Measurements from ENCODE around the gene ZNF385B. TPM values are rescaled to one million over a fixed set of nuclear protein-coding genes. Genes with fewer than 3 reads are reported as not detected.

ZNF385B gene
- total and polyA plus RNA-seq, 10 of the 15 experiments (the other 5 are each of a cell fraction or from before 2014, with no cell fraction given): not detected

DNA sequence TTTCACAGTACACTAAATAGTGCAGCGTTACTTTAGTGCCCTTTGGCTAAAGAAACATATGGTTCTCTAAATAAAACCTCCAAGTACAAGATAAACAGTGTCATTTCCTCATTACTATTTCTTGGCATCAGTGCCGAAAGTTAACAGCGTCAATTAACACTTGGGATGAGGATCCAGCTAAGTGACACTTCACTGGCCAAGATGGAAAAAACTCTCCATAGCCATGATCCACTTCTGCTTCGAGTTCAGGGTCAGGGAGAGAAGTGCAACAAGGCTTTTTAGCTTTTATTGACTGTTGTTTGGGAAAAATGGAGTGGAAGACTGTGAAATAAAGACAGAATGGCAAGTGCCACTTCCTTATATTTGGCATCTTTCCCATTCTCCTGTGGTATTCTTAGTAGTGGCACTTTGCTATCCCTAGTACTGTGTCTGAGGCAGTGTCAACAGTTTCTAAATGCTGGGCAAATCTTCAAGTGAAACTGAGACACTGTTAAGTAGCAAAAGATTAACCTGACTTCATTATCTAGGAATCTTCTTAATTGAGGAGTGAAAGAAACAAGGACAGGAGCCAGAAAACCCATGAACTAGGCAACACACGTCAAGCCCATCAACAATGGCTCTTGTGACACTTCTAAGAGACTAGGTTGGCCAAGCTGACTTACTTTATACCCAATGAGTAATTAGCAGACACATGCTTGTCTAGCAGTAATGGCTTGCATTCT lies 374.2 kb downstream of the ZNF385B start:
- WGBS (ENCODE audit: insufficient coverage, insufficient replicate concordance, low lambda C conversion rate, missing lambda C conversion rate): 31% methylated on average over 5 of the region's 5 CpGs
- no peak for FAIRE-seq
- TF ChIP-seq SPI1 (IDR thresholded peaks at IDR 0.05; ENCODE audit: borderline replicate concordance, insufficient read depth, low read depth, low read length): no peak
- no peak for TF ChIP-seq ZNF384 (IDR thresholded peaks at IDR 0.05; ENCODE audit: borderline replicate concordance, low read depth, low read length)
- TF ChIP-seq, protein P1, sequence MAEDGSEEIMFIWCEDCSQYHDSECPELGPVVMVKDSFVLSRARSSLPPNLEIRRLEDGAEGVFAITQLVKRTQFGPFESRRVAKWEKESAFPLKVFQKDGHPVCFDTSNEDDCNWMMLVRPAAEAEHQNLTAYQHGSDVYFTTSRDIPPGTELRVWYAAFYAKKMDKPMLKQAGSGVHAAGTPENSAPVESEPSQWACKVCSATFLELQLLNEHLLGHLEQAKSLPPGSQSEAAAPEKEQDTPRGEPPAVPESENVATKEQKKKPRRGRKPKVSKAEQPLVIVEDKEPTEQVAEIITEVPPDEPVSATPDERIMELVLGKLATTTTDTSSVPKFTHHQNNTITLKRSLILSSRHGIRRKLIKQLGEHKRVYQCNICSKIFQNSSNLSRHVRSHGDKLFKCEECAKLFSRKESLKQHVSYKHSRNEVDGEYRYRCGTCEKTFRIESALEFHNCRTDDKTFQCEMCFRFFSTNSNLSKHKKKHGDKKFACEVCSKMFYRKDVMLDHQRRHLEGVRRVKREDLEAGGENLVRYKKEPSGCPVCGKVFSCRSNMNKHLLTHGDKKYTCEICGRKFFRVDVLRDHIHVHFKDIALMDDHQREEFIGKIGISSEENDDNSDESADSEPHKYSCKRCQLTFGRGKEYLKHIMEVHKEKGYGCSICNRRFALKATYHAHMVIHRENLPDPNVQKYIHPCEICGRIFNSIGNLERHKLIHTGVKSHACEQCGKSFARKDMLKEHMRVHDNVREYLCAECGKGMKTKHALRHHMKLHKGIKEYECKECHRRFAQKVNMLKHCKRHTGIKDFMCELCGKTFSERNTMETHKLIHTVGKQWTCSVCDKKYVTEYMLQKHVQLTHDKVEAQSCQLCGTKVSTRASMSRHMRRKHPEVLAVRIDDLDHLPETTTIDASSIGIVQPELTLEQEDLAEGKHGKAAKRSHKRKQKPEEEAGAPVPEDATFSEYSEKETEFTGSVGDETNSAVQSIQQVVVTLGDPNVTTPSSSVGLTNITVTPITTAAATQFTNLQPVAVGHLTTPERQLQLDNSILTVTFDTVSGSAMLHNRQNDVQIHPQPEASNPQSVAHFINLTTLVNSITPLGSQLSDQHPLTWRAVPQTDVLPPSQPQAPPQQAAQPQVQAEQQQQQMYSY (CRISPR knock-in tag; IDR thresholded peaks at IDR 0.05): no peak
- no peak for TF ChIP-seq RAD51 (IDR thresholded peaks at IDR 0.05)
- TF ChIP-seq LARP7 (IDR thresholded peaks at IDR 0.05): no peak
- TF ChIP-seq, protein P2, sequence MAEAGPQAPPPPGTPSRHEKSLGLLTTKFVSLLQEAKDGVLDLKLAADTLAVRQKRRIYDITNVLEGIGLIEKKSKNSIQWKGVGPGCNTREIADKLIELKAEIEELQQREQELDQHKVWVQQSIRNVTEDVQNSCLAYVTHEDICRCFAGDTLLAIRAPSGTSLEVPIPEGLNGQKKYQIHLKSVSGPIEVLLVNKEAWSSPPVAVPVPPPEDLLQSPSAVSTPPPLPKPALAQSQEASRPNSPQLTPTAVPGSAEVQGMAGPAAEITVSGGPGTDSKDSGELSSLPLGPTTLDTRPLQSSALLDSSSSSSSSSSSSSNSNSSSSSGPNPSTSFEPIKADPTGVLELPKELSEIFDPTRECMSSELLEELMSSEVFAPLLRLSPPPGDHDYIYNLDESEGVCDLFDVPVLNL (IDR thresholded peaks at IDR 0.05; ENCODE audit: low read depth, low read length): no peak
- TF ChIP-seq, protein P3, sequence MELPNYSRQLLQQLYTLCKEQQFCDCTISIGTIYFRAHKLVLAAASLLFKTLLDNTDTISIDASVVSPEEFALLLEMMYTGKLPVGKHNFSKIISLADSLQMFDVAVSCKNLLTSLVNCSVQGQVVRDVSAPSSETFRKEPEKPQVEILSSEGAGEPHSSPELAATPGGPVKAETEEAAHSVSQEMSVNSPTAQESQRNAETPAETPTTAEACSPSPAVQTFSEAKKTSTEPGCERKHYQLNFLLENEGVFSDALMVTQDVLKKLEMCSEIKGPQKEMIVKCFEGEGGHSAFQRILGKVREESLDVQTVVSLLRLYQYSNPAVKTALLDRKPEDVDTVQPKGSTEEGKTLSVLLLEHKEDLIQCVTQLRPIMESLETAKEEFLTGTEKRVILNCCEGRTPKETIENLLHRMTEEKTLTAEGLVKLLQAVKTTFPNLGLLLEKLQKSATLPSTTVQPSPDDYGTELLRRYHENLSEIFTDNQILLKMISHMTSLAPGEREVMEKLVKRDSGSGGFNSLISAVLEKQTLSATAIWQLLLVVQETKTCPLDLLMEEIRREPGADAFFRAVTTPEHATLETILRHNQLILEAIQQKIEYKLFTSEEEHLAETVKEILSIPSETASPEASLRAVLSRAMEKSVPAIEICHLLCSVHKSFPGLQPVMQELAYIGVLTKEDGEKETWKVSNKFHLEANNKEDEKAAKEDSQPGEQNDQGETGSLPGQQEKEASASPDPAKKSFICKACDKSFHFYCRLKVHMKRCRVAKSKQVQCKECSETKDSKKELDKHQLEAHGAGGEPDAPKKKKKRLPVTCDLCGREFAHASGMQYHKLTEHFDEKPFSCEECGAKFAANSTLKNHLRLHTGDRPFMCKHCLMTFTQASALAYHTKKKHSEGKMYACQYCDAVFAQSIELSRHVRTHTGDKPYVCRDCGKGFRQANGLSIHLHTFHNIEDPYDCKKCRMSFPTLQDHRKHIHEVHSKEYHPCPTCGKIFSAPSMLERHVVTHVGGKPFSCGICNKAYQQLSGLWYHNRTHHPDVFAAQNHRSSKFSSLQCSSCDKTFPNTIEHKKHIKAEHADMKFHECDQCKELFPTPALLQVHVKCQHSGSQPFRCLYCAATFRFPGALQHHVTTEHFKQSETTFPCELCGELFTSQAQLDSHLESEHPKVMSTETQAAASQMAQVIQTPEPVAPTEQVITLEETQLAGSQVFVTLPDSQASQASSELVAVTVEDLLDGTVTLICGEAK (IDR thresholded peaks at IDR 0.05; ENCODE audit: borderline replicate concordance): no peak
- TF ChIP-seq, protein P4, sequence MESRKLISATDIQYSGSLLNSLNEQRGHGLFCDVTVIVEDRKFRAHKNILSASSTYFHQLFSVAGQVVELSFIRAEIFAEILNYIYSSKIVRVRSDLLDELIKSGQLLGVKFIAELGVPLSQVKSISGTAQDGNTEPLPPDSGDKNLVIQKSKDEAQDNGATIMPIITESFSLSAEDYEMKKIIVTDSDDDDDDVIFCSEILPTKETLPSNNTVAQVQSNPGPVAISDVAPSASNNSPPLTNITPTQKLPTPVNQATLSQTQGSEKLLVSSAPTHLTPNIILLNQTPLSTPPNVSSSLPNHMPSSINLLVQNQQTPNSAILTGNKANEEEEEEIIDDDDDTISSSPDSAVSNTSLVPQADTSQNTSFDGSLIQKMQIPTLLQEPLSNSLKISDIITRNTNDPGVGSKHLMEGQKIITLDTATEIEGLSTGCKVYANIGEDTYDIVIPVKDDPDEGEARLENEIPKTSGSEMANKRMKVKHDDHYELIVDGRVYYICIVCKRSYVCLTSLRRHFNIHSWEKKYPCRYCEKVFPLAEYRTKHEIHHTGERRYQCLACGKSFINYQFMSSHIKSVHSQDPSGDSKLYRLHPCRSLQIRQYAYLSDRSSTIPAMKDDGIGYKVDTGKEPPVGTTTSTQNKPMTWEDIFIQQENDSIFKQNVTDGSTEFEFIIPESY (IDR thresholded peaks at IDR 0.05): no peak
- TF ChIP-seq RUNX3 (IDR thresholded peaks at IDR 0.05; ENCODE audit: low read length): no peak

More for the DNA sequence above, 374.2 kb downstream of the ZNF385B start:
- Histone ChIP-seq H4K20me1 (ENCODE audit: control insufficient read depth, insufficient read depth) (no peaks in the 10 kb centered on the region), H3K27me3 (replicated peaks in 1 of 2; ENCODE audit: control insufficient read depth in 2 of 2, insufficient read depth in 2 of 2, low read length in 1 of 2) (no peaks in the 10 kb centered on the region), H3K27ac (ENCODE audit: control insufficient read depth, insufficient read depth) (no peak overlapping the region), H2AFZ (ENCODE audit: control insufficient read depth, low read depth, low read length) (no peak overlapping the region), H3K36me3 (ENCODE audit: control insufficient read depth in 2 of 2, insufficient read depth in 2 of 2, low read length in 1 of 2) (no peaks in the 10 kb centered on the region), H3K79me2 (ENCODE audit: control insufficient read depth, insufficient read depth, low read length) (no peaks in the 10 kb centered on the region), H3K4me2 (ENCODE audit: control insufficient read depth, insufficient read depth) (no peak overlapping the region), H3K9ac (ENCODE audit: control insufficient read depth, insufficient read depth, low read length) (no peak overlapping the region), H3K4me3 (no peak overlapping the region), H3K4me1 (ENCODE audit: control insufficient read depth, insufficient read depth, low read length) (no peaks in the 10 kb centered on the region), H3K9me3 (replicated peaks; ENCODE audit: control insufficient read depth, insufficient read depth, low read length) (no peaks in the 10 kb centered on the region)
- CTCF ChIA-PET: no interaction called here
- in situ Hi-C loops (cut with MboI): no loop called here
- RAD21 ChIA-PET (ENCODE audit: unreplicated experiment): no interaction called here
- intact Hi-C loops (cut with micrococcal nuclease; ENCODE audit: unreplicated experiment): no loop called here
- POLR2A ChIA-PET: no interaction called here
- SMC1A ChIA-PET (ENCODE audit: uncharacterized antibody, unreplicated experiment): no interaction called here
- DNase-seq (ENCODE audit: low read depth, low spot score) (no peak), ATAC-seq (no peak; the same call in 2 of the 3 replicates)
- BruUV-seq (replicated peaks): no TSS peak
